ENCODE results near the gene DHX9. TPM values are rescaled to one million over a fixed set of nuclear protein-coding genes. Genes with fewer than 3 reads are reported as not detected.

DHX9 gene
- total RNA-seq, 1 experiment from 2014 or later, result 220 TPM

GRCh38 chr1:182842265-182842664, 3.1 kb downstream of the DHX9 start:
- Histone ChIP-seq H3K27ac (ENCODE audit: low read depth, low read length) (no peak overlapping the region), H2AFZ (ENCODE audit: low read depth, low read length, poor library complexity, severe bottlenecking) (no peak overlapping the region), H3K9me3 (ENCODE audit: control insufficient read depth in 1 of 2, insufficient read depth in 1 of 2, low read depth in 1 of 2, low read length in 2 of 2) (no peaks in the 10 kb centered on the region), H3K4me3 (replicated peaks in 1 of 2; ENCODE audit: low read depth in 1 of 2, low read length in 2 of 2) (no peak overlapping the region), H3K9ac (ENCODE audit: low read length) (no peak overlapping the region), H3K27me3 (ENCODE audit: insufficient read depth, low read length) (no peaks in the 10 kb centered on the region), H3K4me1 (ENCODE audit: control insufficient read depth in 1 of 2, insufficient read depth in 2 of 2, low read length in 2 of 2) (peaks cover 7 to 21% of the 10 kb centered on the region in 2 experiments; a peak in 3 of 4 replicates), H3K36me3 (ENCODE audit: control insufficient read depth in 1 of 2, insufficient read depth in 2 of 2, low read length in 2 of 2) (peaks cover 40 to 42% of the 10 kb centered on the region in 2 experiments), H3K79me2 (ENCODE audit: insufficient read depth, low read length) (peaks cover 81% of the 10 kb centered on the region), H3K9me2 (ENCODE audit: insufficient read depth) (no peaks in the 10 kb centered on the region), H4K20me1 (ENCODE audit: insufficient read depth) (peaks cover 56% of the 10 kb centered on the region; the same call in 1 of the 2 replicates), H3K4me2 (ENCODE audit: low read length) (no peak overlapping the region)
- ChIA-PET RAD21 (ENCODE audit: low non-redundant PET in 1 of 2, low total read pairs in 2 of 2, uncharacterized antibody in 2 of 2, unreplicated experiment in 2 of 2) (no interaction called here), CTCF (no interaction called here), POLR2A (no interaction called here)
- no peak for DNase-seq (ENCODE audit: low read depth, low spot score)
- TF ChIP-seq CEBPB (IDR thresholded peaks at IDR 0.05; ENCODE audit: low read depth), result no peak
- no peak for TF ChIP-seq EGR1 (IDR thresholded peaks at IDR 0.05; ENCODE audit: low read depth)
- no peak for TF ChIP-seq ZFX (IDR thresholded peaks at IDR 0.05)
- no peak for TF ChIP-seq SIN3A (IDR thresholded peaks at IDR 0.05; ENCODE audit: low read depth)
- TF ChIP-seq ELF1 (IDR thresholded peaks at IDR 0.05; ENCODE audit: borderline replicate concordance, low read depth), result no peak
- no peak for TF ChIP-seq ZNF274 (IDR thresholded peaks at IDR 0.05; ENCODE audit: low read depth, low read length)
- TF ChIP-seq CTCF (IDR thresholded peaks at IDR 0.05 in 2 of 3, conservative IDR thresholded peaks at IDR 0.05 in 1 of 3; ENCODE audit: borderline replicate concordance in 1 of 3, insufficient read depth in 1 of 3, low read depth in 2 of 3, low read length in 2 of 3), result no peak
- no peak for TF ChIP-seq YY1 (IDR thresholded peaks at IDR 0.05; ENCODE audit: extremely low read depth, insufficient replicate concordance, low read depth, low read length)
- no peak for TF ChIP-seq SRF (IDR thresholded peaks at IDR 0.05; ENCODE audit: low read depth)
- TF ChIP-seq FOSL1 (IDR thresholded peaks at IDR 0.05; ENCODE audit: low read depth), result no peak
- TF ChIP-seq EZH2phosphoT487 (IDR thresholded peaks at IDR 0.05; ENCODE audit: borderline replicate concordance), result no peak
- TF ChIP-seq POLR2AphosphoS5 (IDR thresholded peaks at IDR 0.05; ENCODE audit: low read depth, low read length), result no peak
- TF ChIP-seq SP1 (IDR thresholded peaks at IDR 0.05; ENCODE audit: low read depth), result no peak
- TF ChIP-seq POLR2A (IDR thresholded peaks at IDR 0.05; ENCODE audit: borderline replicate concordance, extremely low read depth, insufficient read depth, insufficient read length), result no peak
- TF ChIP-seq, protein P1, sequence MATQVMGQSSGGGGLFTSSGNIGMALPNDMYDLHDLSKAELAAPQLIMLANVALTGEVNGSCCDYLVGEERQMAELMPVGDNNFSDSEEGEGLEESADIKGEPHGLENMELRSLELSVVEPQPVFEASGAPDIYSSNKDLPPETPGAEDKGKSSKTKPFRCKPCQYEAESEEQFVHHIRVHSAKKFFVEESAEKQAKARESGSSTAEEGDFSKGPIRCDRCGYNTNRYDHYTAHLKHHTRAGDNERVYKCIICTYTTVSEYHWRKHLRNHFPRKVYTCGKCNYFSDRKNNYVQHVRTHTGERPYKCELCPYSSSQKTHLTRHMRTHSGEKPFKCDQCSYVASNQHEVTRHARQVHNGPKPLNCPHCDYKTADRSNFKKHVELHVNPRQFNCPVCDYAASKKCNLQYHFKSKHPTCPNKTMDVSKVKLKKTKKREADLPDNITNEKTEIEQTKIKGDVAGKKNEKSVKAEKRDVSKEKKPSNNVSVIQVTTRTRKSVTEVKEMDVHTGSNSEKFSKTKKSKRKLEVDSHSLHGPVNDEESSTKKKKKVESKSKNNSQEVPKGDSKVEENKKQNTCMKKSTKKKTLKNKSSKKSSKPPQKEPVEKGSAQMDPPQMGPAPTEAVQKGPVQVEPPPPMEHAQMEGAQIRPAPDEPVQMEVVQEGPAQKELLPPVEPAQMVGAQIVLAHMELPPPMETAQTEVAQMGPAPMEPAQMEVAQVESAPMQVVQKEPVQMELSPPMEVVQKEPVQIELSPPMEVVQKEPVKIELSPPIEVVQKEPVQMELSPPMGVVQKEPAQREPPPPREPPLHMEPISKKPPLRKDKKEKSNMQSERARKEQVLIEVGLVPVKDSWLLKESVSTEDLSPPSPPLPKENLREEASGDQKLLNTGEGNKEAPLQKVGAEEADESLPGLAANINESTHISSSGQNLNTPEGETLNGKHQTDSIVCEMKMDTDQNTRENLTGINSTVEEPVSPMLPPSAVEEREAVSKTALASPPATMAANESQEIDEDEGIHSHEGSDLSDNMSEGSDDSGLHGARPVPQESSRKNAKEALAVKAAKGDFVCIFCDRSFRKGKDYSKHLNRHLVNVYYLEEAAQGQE (IDR thresholded peaks at IDR 0.05; ENCODE audit: low read depth), result no peak
- intact Hi-C loops (cut with micrococcal nuclease), result no loop called here
- ATAC-seq, result no peak
- BruUV-seq (replicated peaks), result no TSS peak

All from HCT116 (cell line).